Suppressor macrophage (primary cell): ENCODE results near the gene SQSTM1.

Experiments used
- DNase-seq, 4 experiments: peaks; one replicate each; pipeline ENCODE4 v3.0.0-alpha.2; 2020 to 2022

SQSTM1 gene

DNA sequence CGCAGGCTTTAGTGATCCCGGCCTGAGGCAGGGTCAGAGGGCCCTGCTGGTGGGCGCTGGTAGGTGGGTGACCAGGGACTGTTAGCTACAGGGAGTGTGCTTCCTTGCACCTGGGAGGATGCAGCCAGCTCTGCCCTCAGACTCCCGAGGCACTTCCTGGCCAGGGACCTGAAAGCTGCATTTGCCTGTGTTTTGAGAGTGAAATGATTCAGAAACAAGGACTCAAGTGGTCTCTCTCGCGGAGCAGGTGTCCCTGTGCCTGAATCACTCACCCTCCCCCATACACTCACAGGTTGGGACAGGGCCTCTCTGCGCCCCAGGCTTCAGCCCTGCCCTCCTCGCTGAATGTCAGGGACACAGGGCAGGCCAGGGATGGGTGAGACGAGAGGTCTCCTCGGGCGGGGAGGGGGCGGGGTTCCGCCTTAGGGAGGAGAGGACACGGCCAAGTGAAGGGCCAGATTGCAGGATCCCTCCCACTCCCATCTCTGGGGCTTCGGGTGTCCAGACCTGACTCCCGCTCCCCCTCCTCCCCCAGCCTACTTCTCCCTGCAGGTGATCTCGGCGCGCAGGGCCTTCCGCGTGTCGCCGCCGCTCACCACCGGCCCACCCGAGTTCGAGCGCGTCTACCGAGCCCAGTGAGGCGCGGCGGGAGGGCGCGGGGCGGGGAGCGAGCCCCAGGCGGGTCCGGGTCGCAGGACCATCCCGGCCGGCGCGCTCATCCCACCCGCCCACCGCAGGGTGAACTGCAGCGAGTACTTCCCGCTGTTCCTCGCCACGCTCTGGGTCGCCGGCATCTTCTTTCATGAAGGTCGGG, 25.4 kb upstream of the SQSTM1 start:
- no peak for DNase-seq

DNA sequence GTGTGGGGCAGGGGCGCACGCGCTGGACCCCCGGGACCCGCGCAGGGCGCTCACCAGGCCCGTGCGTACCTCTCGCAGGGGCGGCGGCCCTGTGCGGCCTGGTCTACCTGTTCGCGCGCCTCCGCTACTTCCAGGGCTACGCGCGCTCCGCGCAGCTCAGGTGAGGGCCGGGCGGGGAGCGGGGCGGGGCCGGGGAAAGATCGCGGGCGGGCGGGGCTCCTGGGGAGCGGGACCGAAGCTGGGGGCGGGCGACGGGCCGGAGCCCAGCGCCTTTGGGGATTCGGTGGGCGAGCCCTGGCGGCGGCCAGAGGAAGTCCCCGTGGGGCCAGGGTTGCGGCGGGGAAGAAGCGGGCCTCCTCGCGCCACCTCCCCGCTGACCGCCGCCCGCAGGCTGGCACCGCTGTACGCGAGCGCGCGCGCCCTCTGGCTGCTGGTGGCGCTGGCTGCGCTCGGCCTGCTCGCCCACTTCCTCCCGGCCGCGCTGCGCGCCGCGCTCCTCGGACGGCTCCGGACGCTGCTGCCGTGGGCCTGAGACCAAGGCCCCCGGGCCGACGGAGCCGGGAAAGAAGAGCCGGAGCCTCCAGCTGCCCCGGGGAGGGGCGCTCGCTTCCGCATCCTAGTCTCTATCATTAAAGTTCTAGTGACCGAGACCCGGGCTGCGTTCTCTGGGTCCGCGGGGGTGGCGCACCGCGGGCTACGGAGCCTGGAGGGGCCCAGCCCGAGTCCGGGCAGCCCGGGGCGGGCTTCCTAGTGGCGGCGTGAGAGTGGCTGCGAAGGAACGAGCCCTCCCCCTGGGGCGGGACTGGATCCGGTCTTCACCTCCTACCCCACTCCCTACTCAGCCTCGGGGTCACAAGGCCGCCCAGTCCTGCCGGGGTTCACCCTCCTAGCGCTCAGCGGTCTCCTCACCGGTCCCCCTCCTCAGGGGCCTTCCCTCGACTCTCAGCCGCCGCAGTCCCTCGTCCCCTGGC, 24.6 kb upstream of the SQSTM1 start:
- DNase-seq, result peak; percentile 92 to 97 (median 95)

- no peak for DNase-seq
Measured at GRCh38 chr5:179796877-179797608, 23.7 kb upstream of the SQSTM1 start.

DNA sequence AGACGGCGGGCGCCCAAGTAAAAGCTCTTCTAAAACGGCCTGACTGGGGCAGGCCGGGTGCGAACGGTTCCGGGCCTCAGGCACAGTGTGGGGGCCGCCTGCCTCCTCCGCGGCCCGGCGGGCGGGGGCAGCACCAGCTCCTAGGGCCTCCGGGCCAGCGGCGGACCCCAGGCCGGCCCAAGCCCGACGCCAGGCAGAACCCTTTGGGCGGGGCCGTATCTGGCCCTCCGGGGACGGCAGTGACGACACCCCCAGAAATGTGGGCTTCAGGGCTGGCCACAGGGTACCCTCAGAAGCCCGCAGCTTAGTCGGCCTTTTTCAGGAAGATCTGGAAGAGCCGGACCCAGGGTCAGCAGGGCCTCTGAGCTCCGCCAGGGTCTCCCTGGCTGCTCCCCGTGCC, 23.0 kb upstream of the SQSTM1 start:
- DNase-seq, result no peak

DNA sequence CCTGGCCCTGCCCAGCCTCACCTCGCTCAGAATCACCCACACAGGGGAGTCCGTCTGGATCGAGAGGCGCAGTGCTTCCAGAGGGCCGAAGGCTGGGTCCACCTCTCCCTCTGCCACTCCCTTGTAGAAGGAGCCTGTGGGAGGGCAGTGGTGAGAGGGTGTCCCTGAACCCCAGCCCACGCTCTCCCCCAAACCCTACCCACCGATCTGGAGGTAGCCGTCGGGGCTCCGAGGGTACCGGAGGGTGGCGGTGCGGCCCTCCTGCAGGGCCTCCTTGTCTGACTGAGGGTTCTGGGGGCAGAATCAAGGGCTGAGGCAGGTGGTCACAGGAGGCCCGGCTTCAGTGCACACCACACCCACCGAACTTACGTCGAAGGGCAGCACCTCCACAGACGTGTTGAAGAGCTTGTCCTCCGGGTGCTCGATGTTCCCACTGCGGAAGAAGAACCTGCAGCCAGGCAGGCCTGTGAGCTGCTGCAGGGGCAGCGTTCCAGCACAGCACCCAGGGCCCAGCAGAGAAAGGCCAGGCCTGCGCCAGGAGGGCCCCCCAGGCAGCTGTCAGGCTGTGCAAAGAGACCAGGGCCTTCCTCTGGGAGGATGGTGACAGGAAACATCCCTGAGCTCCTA, 22.4 kb upstream of the SQSTM1 start:
- no peak for DNase-seq

GRCh38 chr5:179798771-179799643, 21.7 kb upstream of the SQSTM1 start:
- DNase-seq, result peak in 1 of 4 experiments; percentile 1

DNA sequence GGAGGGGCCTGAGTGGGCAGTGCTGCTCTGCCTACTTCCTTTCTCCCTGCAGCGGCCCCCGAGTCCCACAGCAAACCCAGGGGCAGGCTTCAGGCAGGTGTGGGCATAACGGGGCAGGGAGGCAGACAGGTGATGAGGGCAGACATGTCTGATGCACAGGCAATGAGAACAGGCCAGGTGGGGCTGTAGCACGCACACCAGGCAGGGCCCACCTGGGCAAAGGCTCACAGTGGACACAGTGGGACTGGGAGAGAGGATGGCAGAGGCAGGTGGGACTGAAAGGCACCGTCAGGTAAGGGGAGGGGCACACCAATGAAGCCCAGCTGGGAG, 21.1 kb upstream of the SQSTM1 start:
- no peak for DNase-seq

DNA sequence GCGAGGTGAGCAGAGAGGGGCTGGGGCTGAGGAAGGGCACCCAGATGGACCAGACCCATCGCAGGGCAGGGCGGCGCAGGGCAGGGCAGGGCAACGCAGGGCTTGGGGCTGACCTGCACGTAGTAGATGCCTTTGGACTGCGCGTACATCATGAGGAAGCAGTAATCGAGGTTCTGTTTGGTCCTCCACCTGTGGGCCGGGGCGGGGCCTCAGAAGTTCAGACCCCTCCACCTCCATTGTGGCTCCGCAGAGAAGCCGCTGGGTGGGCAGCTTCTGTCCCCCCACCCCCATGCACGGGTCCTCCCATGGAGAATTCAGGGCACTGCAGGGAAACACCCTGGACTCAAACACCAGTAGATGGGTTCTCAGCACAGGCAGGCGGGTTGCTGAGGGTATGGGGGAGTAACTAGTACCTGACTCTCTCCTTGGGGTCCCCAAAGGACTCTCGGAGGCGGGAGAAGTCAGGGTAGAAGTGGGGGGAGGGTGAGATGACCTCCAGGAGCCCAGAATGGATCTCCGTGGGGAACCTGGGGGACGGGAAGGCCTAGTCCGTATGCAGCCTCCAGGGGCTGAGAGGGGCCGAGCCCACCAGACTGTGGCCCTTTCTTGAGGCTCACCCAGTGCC, 20.5 kb upstream of the SQSTM1 start:
- DNase-seq, result no peak

DNA sequence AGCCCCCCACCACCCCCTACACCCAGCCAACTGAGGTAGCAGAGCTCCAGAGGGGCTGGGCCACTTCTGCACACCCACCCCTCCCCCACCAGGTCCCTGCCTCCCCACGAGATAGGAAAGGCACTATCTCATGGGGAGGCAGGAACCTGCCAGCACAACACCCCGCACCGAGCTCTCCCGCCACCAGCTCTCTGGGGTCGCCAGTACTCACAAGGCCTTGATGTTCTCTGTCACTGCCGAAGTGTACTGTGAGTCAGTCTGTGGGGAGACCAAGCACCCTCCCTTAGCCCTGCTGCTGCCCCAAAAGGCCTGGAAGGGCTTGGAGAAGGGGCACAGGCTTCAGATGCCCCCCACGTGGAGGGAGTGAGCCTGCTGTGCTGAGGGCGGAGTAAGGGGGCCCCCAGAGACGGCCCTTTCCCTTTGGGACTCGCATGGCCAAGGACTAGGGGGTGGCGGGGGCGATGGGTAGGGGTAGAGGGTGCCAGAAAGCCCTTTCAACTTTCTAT, 20.0 kb upstream of the SQSTM1 start:
- DNase-seq, result no peak

DNA sequence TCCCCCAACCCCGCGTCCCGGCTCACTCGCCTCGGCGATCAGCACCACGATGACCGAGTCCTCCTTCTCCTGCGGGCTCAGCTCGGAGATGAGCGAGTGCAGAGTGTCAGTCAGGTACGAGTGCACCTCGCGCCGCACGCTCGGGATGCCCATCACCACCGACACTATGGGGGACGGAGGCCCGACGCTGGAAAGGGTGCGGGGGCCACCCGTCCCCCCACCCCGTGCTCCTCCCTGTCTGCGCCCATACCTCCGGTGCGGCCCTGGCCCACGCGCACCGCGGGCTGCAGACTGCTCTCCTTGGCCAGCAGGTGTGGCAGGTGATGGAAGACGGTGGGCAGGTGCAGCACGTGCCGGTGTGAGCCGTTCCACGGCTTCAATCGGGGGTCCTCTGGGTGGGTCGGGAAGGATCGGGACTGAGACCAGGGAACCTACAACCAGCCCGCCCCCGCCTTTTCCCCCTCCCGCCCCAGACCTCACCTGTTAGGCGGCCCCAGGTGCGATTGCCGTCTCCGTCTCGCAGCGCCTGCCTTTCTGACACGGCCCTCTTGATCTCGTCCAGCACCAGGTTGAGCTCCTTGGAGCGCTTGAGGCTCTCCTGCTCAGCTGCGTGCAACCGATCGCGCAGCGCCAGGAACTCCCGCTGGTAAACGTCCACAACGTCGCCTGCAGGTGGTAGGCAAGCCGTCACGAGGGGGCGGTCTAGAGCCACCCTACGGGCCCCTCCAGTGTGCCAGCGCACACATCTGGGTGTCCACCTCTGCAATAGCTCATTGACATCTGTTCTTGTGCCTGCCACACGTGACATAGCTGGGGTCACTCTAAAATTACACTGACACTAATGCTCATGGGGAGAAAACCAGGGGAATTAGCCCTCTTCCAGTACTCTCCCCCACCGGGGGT, 19.1 kb upstream of the SQSTM1 start:
- DNase-seq, result peak; percentile 77 to 91 (median 82)

- no peak for DNase-seq
Measured at GRCh38 chr5:179802207-179802883, 18.4 kb upstream of the SQSTM1 start.

DNA sequence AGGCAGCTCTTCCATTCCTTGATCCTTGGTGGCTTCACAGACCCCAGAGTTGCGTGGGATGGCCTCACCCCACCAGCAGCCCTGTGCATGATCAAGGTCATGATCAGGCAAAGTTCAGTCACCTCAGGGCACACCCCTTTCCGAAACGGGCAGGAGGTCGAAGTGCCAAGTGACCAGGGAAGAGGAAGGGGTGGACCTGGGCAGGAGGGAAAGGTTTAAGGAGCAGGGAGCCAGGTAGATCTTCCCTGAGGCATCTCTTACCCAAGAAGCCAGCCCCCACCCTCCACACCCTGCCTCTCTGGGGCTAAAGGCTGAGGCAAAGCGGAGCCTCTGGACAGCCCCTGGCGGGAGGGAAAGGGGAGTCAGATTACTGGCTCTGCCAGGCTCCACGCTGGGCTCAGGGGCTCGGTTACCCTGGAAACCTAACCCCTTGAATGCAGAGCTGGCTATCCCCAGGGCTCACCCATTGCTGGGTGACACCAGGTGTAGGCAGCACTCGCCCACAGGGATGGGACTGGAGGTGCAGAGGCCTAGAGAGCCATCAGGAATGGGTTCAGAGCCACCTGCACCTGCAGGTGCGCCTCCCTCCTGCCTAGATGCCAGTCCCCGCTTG, 17.6 kb upstream of the SQSTM1 start:
- DNase-seq, result no peak

GRCh38 chr5:179803651-179804554, 16.8 kb upstream of the SQSTM1 start:
- peak; percentile 70 to 88 (median 84) for DNase-seq

- DNase-seq, result no peak
Measured at GRCh38 chr5:179804555-179804947, 16.2 kb upstream of the SQSTM1 start.

DNA sequence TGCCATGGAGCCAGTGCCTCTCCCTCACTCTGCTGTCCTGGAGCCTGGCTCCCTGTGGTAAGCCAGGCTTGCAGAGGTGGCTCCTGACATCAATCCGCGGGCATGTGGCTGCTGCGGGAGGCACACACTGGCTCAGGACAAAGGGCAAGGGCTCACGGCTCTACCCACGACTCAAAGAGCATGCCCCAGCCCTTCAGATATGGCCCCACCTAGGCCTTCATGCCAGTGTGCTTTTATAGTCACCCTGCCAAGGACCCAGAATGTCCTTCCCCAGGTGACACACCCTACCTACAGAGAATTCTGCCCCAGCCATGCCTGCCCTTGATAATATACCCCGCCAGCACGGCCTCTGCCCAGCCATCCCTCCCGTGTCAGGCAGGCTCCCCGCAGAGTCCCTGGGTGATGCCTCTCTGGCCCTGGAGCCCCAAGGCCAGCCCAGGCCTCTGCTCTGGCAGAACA, 15.6 kb upstream of the SQSTM1 start:
- DNase-seq, result no peak

GRCh38 chr5:179805529-179806249, 15.0 kb upstream of the SQSTM1 start:
- DNase-seq, result peak; percentile 57 to 81 (median 72)
